Raji (cell line): ENCODE data around the gene NT5C.

Experiments used
- POLR2A ChIP-seq: IDR thresholded peaks from 2 replicates; pipeline ENCODE4 v1.6.1; 2011; ENCODE audit warnings: low read depth, low read length, control low read depth; ENCODE audit not compliant: insufficient read depth

The NT5C gene

DNA sequence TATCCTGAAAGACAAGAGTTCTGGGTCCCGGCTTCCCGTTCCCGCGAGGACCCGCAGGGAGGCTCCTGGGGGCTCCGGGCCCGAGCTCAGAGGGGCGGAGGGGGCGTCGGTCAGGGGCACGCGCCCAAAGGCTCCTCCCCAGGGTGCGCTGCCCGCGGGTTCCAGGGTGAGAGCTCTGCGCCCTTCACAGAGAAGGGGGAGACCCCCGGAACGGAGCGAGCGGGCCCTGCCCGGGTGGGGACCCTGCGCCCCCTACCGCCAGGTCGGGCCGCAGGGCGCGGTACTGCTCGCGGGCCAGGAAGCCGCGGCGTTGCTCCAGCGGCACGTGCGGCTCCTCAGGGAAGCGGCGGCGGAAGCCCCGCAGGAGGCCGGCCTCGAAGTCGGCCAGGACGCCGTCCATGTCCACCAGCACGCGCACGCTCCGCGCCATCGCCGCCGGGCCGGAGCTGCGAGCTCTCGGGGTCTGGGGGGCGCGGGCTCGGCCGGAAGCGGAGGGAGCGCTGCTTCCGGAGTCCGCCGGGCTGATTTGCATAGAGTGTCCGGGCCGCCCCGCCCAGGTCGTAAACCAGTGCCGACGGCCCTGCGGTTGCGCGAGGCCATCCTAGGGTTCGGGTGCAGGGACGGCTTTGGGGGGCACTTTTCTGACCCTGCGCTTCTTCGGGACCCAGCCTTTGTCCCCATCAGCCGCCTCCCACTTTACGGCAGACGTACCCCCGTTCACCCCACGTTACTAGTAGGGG, at the start of gene NT5C:
NT5C (minus strand) TSS at position 465 of the 740 bp plus-strand sequence; CDS start at position 430, 35 bp downstream.
- peak; percentile 91 for TF ChIP-seq POLR2A

GRCh38 chr17:75181110-75181509, 49.6 kb upstream of the NT5C start:
- no peak for TF ChIP-seq POLR2A

DNA sequence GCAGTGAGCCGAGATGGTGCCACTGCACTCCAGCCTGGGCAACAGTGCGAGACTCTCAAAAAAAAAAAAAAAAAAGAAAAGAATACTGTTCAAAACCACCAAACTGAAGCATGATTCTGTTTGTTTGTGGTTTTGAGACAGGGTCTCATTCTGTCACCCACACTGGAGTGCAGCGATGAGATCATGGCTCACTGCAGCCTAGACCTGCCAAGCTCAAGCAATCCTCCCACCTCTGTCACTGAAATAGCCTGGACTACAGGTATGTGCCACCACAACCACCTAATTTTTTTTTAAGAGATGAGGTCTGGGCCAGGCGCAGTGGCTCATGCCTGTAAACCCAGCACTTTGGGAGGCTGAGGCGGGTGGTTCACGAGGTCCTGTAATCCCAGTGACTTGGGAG, 46.9 kb upstream of the NT5C start:
- no peak for TF ChIP-seq POLR2A

GRCh38 chr17:75176625-75177024, 45.1 kb upstream of the NT5C start:
- TF ChIP-seq POLR2A = no peak

DNA sequence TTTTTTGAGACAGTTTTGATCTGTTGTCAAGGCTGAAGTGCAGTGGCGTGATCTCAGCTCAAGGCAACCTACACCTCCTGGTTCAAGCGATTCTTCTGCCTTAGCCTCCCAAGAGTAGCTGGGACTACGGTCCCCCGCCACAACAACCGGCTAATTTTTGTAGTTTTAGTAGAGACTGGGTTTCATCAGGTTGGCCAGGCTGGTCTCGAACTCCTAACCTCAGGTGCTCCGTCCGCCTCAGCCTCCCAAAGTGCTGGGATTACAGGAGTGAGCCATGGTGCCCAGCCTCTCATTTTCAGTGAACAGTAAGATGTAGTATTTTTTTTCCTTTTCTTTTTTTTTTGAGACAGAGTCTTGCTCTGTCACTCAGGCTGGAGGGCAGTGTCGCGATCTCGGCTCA, 43.5 kb upstream of the NT5C start:
- no peak for TF ChIP-seq POLR2A

- no peak for TF ChIP-seq POLR2A
These were observed 42.0 kb upstream of the NT5C start for GRCh38 chr17:75173526-75173925.

DNA sequence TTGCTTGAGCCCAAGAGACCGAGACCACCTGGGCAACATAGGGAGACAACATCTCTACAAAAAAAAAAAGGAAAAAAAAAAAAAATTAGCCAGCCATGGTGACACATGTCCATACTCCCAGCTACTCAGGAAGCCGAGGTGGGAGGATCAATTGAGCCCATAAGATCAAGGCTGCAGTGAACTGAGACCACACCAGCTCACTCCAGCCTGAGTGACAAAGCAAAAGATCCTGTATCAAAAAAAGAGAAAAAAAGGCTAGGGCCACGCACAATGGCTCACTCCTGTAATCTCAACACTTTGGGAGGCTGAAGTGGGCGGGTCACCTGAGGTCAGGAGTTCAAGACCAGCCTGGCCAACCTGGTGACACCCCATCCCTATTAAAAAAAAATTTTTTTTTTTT, 37.5 kb upstream of the NT5C start:
- TF ChIP-seq POLR2A = no peak

DNA sequence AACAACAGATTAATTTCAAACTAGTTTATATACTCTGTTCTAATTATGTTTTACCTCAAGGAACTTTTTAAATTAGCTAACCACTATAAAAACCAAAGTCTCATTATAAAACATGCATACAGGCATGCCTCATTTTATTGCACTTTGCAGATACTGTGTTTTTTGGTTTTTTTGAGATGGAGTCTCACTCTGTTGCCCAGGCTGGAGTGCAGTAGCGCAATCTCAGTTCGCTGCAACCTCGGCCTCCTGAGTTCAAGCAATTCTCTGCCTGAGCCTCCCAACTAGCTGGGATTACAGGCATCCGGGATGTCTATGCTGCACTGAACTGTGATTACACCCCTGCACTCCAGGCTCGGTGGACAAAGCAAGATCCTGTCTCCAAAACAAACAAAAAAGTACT, 31.5 kb upstream of the NT5C start:
- no peak for TF ChIP-seq POLR2A

DNA sequence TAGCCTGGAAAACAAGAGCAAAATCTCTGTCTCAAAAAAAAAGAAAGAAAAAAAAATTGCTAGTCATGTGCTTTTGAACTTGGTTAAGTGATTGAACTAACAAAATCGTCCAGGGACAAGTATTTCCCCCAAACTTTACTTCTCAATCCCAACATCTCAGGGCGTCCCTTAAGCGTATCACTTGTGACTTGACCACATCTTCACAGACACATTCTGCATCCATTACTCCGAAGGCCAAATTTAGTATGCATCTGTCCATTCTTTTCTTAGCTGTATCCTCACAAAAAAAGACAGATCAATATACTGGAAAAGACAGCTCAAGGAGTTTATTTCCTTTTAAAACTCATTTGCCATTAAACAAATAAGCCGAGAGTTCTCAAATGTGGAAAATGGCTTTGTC, 28.7 kb upstream of the NT5C start:
- TF ChIP-seq POLR2A = no peak

- no peak for TF ChIP-seq POLR2A
These were observed 27.9 kb upstream of the NT5C start for GRCh38 chr17:75159196-75160031.

DNA sequence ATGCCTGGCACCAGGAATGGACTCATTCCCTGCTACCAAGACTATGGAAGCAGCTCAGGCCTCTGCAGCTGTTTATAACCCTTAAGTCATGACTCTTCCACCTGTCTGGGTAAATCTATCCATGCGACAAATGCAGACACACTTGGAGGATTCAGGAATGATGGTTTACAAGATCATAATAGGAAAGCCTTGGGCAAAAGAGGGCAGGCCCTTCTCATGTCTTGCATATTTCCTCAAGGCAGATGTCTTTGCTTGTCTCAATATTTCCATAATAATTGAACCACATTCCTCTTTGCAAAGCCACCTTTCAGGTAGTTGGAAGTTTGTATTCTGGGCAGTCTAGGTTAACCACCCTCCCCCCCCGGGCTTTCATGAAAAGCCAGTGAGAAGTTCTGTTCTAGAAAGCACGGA, 23.7 kb upstream of the NT5C start:
- no peak for TF ChIP-seq POLR2A

- TF ChIP-seq POLR2A = peak; percentile 100
These were observed 22.9 kb upstream of the NT5C start, which contains the start of gene JPT1 for GRCh38 chr17:75154195-75155106. TSS of gene JPT1 (minus strand) at chr17:75154512. CDS start at chr17:75154397, 115 bp downstream.

DNA sequence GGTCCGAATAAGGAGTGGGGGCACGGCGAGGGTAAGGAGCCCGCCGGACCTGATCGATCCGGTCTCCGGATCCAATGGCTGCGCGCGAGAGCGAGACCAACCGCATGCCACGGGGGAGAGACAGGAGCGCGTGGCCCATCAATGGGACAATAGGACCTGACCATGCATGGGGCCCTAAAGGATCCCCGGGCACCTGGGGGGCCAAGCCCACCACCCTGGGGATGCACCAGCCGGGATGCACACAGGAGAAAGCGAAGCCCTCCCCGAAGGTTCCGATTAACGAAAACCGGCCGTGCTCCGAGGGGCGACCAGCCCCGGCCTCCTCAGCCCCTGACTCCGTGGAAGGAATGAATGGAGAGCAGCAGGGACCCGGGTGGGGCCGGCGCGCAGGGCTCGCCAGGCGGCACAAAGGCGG, 22.2 kb upstream of the NT5C start:
- no peak for TF ChIP-seq POLR2A

- no peak; the same call in 1 of the 2 replicates for TF ChIP-seq POLR2A
These were observed 21.6 kb upstream of the NT5C start for GRCh38 chr17:75152922-75153779.

DNA sequence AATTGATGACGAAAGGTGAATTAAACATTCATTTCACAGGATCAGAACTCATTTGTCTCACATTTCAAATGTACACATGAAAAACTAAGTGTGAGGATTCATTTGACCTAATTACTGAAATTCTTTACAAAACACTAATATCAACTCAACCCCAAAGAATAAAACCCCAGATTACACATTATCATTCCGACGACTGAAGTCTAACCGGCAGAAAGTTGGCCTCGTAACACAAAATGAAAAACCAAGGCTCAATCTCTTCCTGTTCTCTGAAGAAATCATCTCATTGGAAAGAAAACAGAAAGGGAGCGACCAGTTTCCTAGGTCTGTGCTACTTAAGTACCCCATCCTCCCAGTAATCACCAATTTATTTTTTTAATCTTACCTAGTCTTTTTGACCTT, 21.0 kb upstream of the NT5C start:
- TF ChIP-seq POLR2A = no peak

GRCh38 chr17:75151930-75152329, 20.4 kb upstream of the NT5C start:
- no peak for TF ChIP-seq POLR2A
